Lung (tissue), 12 donors: ENCODE data around the gene ZC3H18. TPM values are rescaled to one million over a fixed set of nuclear protein-coding genes. Genes with fewer than 3 reads are reported as not detected.

ENCODE experiments used
- ATAC-seq: fragments of 200-7000 bp; cut with Tn5 transposase; one replicate; pipeline ENCODE4 v1.9.1; 2020; ENCODE audit warnings: moderate number of reproducible peaks; ENCODE audit not compliant: insufficient read depth, low FRiP score
- DNase-seq, 3 donors: peaks; one replicate each; pipeline ENCODE4 v3.0.0-alpha.2; 2013 to 2017
- H3K27ac ChIP-seq, 2 donors: one replicate each; pipeline ENCODE4 v1.5.1; 2013; ENCODE audit warnings: mild to moderate bottlenecking in 2 of 2, moderate library complexity in 2 of 2, control low read depth in 1 of 2, inconsistent platforms in 1 of 2, low read depth in 1 of 2, low read length in 1 of 2
- H3K27me3 ChIP-seq, 3 donors: one replicate each; pipeline ENCODE4 v1.5.1; 2013; ENCODE audit warnings: low read length in 2 of 3; ENCODE audit not compliant: control insufficient read depth in 3 of 3, insufficient read depth in 3 of 3
- H3K36me3 ChIP-seq, 4 donors: one replicate each; pipeline ENCODE4 v1.5.1; 2013; ENCODE audit warnings: low read length in 4 of 4, mild to moderate bottlenecking in 1 of 4, moderate library complexity in 1 of 4; ENCODE audit not compliant: control insufficient read depth in 4 of 4, insufficient read depth in 4 of 4
- H3K4me1 ChIP-seq, 5 donors: one replicate each; pipeline ENCODE4 v1.5.1; 2013; ENCODE audit warnings: low read length in 5 of 5, mild to moderate bottlenecking in 2 of 5, moderate library complexity in 1 of 5; ENCODE audit not compliant: control insufficient read depth in 5 of 5, insufficient read depth in 5 of 5
- H3K4me3 ChIP-seq: one replicate; pipeline ENCODE4 v1.5.1; 2013; ENCODE audit warnings: mild to moderate bottlenecking, control low read depth, moderate library complexity
- H3K9ac ChIP-seq, 2 donors: one replicate each; pipeline ENCODE4 v1.5.1; 2013; ENCODE audit warnings: low read length in 2 of 2, control low read depth in 1 of 2; ENCODE audit not compliant: insufficient read depth in 1 of 2
- H3K9me3 ChIP-seq, 4 donors: one replicate each; pipeline ENCODE4 v1.5.1; 2013; ENCODE audit warnings: low read length in 3 of 4, mild to moderate bottlenecking in 1 of 4, moderate library complexity in 1 of 4; ENCODE audit not compliant: control insufficient read depth in 4 of 4, insufficient read depth in 3 of 4
- WGBS, 2 donors: extraction: QIAGEN DNeasy Blood & Tissue Kit; methylation state at CpG; one replicate each; pipeline ENCODE4 v1.1.7; 2013; 5-methylcytosine and 5-hydroxymethylcytosine counted together
- polyA plus RNA-seq, 2 donors: library from polyadenylated mRNA; stranded (reverse); fragments of 200-250 nt; gene quantifications; one replicate each; pipeline ENCODE4 v1.2.1, GENCODE V29; 2013
- total RNA-seq, 2 donors: library from RNA; depleted of rRNA in 1 of 2; stranded (reverse); fragments of >200 nt in 1 of 2; gene quantifications; one replicate each; pipeline ENCODE4 v1.2.1, GENCODE V29; 2014 to 2021
- TF ChIP-seq, protein P1 (sequence below): IDR thresholded peaks from 2 replicates; pipeline ENCODE4 v1.5.1; 2012; ENCODE audit warnings: mild to moderate bottlenecking; ENCODE audit errors: control extremely low read depth, extremely low read depth
- donor health status: control.
- donor health status: control.
- donor health status: Bipolar disorder and iron deficiency.
- donor health status: healthy.
- donor health status: DM: yes; HTN: yes; CAD: no.

The ZC3H18 gene
- total and polyA plus RNA-seq, 4 donors = 21.2 to 44.0 (median 28.6) TPM

DNA sequence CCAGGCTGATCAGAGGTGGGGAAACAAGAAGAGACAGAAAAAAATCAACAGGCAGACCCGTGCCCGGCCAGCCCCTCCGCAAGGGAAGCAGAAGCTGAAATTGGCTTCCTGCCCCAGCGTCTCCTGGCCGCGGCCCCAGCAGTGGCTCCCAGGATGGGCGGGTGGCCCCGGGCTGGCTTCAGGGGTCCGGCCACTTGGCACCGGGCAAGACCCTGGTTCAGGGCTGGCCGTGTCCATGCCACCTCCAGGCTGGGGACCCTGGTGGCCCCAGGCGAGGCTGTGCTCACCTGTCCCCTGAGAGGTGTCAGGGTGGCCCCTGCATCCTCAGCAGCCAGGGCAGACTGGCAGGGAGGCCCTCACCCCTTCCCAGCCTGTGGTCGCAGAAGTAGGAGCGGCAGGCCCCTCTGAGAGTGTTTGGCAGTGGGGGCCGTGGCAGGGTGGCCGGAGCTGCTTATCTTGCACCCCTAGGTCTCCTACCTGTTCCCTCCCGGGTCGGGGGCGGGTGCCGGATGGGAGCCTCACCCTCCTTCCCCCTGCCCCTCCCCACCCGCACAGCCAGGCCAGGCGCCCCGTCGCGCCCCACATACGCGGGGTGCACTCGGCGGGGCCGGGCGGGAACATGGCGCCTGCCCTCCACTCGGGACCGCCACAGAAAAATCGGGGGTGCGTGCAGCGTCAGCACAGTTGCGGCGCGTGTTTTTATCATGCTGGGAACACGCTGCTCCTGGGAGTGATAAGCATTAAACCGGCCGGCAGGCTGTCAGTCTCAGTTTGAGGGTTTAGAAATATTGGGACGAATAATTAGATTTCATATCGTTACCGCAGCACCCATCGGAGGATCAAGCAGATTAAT, 46.7 kb upstream of the ZC3H18 start:
- WGBS, 2 donors = 26 to 36% methylated on average over 45 to 47 of the region's 47 CpGs
- Histone ChIP-seq H3K9me3 (peaks cover 0 to 3% (median 0%) of the 10 kb centered on the region in 4 donors), H3K4me1 (peaks cover 0 to 30% (median 7%) of the 10 kb centered on the region in 5 donors), H3K4me3 (no peak overlapping the region), H3K9ac (no peak overlapping the region), H3K27me3 (no peaks in the 10 kb centered on the region), H3K36me3 (no peaks in the 10 kb centered on the region), H3K27ac (no peak overlapping the region)
- DNase-seq (peak in 1 of 3 donors; percentile 52), ATAC-seq (no peak)
- TF ChIP-seq, protein P1, sequence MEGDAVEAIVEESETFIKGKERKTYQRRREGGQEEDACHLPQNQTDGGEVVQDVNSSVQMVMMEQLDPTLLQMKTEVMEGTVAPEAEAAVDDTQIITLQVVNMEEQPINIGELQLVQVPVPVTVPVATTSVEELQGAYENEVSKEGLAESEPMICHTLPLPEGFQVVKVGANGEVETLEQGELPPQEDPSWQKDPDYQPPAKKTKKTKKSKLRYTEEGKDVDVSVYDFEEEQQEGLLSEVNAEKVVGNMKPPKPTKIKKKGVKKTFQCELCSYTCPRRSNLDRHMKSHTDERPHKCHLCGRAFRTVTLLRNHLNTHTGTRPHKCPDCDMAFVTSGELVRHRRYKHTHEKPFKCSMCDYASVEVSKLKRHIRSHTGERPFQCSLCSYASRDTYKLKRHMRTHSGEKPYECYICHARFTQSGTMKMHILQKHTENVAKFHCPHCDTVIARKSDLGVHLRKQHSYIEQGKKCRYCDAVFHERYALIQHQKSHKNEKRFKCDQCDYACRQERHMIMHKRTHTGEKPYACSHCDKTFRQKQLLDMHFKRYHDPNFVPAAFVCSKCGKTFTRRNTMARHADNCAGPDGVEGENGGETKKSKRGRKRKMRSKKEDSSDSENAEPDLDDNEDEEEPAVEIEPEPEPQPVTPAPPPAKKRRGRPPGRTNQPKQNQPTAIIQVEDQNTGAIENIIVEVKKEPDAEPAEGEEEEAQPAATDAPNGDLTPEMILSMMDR = no peak

DNA sequence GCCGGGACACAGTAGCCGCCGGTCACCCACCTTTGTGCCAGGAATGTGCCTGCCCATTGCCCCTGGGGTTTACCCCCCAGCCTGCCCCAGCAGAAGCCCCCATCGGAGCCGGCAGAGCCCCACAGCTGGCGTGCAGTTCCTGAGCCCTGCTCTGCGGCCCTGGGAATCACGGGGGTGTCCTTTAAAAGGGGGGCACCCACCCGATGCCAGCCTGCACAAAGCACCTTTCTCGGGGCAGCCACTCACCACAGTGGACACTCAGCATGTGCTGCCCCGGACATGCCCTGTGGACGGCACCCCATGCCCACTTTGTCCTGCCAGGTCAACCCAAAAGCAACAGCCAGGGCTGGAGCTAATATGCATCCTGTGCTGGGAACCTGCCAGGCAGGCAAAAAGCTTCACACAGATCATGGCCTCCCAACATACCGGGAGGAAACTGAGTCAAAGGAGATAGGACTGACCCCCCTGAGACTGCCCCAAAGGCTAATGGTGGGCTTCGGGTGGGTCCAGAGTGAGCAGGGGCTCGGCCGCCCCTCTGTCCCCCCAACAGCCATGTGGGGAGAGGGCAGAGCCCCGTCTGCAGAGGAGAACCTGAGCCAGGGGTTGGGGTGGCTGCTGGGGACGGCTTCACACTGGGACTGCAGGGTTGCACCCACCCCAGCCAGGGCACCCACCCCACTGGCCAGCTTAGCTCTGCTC, 45.8 kb upstream of the ZC3H18 start:
- H3K4me3 ChIP-seq = no peak overlapping the region
- peaks cover 0 to 30% (median 7%) of the 10 kb centered on the region in 5 donors for H3K4me1 ChIP-seq
- no peaks in the 10 kb centered on the region for H3K36me3 ChIP-seq
- TF ChIP-seq, protein P1 = no peak
- ATAC-seq (no peak), DNase-seq (no peak)
- H3K9ac ChIP-seq = no peak overlapping the region
- peaks cover 0 to 3% (median 0%) of the 10 kb centered on the region in 4 donors for H3K9me3 ChIP-seq
- no peaks in the 10 kb centered on the region for H3K27me3 ChIP-seq
- no peak overlapping the region for H3K27ac ChIP-seq
- WGBS, 2 donors = 66 to 78% methylated on average over 18 of the region's 18 CpGs

DNA sequence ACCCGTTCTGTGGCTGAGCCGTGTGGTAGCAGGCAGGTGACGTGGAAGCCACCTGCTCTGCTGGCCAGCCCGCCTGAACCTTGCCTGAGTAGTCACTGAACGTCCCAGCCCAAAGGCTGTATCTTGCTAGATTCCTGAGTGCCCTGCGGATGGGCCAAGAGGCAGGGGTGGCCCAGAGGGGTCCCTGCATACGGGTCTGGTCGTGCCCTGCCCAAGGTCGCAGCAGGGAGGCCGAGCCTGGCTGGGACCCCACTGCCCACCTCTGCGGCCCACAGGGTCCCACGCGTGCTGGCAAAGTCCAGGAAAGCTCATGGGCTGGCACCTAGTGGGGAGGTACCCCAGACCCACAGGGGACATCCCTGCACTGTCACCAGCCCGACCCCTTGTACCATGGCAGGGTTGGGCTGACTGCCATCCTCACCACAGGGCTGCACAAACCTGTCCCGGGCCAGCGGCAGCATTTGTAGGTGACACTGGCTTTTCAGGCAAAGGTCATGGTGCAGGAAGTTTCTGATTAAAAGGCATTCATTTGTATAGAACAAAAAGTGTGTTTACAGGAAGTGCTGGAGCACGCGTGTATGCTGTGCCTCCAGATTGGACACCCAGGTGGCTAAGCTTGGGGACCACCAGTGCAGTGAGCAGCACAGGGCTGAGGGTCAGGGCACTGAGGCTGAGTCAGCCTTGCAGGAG, 45.1 kb upstream of the ZC3H18 start:
- H3K27ac ChIP-seq = no peak overlapping the region
- ATAC-seq (no peak), DNase-seq (peak in 1 of 3 donors; percentile 39)
- peaks cover 0 to 3% (median 0%) of the 10 kb centered on the region in 4 donors for H3K9me3 ChIP-seq
- peaks cover 0 to 30% (median 7%) of the 10 kb centered on the region in 5 donors for H3K4me1 ChIP-seq
- TF ChIP-seq, protein P1 = no peak
- WGBS, 2 donors = 56 to 64% methylated on average over 18 of the region's 18 CpGs
- no peak overlapping the region for H3K9ac ChIP-seq
- H3K36me3 ChIP-seq = no peaks in the 10 kb centered on the region
- H3K27me3 ChIP-seq = no peaks in the 10 kb centered on the region
- H3K4me3 ChIP-seq = no peak overlapping the region
